SK-N-MC (cell line): Measurements from ENCODE around the gene SPATS2L.

Experiments
- EZH2 ChIP-seq: fragments of 200-600 bp; sonication (generic); IDR thresholded peaks from one replicate; pipeline ENCODE4 v1.6.1; 2017; ENCODE audit warnings: antibody characterized with exemption
- FOXP2 ChIP-seq: optimal IDR thresholded peaks from 2 replicates; pipeline ENCODE3; 2011; ENCODE audit warnings: mild to moderate bottlenecking, moderate library complexity; ENCODE audit not compliant: insufficient read depth; ENCODE audit errors: extremely low read length, control extremely low read depth
- POLR2AphosphoS5 ChIP-seq: IDR thresholded peaks from 2 replicates; pipeline ENCODE4 v1.6.1; 2012; ENCODE audit warnings: mild to moderate bottlenecking, low read depth, low read length, borderline replicate concordance

DNA sequence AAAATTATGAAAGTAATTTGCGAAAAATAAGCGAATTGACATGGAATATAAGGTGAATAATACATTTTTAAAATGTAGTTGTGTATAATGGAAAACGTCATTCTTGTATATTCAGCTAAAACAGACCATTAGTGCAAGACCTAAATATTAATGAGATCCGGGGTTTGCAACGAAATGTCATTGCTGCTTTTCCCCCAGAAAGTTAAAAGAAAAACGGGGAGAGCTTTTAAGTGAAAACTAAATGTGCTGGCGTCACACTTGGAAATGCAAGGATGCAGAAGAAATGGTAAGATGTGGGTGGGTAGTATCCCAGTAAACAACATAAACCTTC is 219.0 kb downstream of the SPATS2L start:
- no peak for TF ChIP-seq POLR2AphosphoS5
- TF ChIP-seq EZH2: no peak
- no peak for TF ChIP-seq FOXP2
